Glutamatergic neuron (in vitro differentiated cells): ENCODE data around the gene UNC50. TPM values are rescaled to one million over a fixed set of nuclear protein-coding genes. Genes with fewer than 3 reads are reported as not detected.
A peak's percentile ranks its signal among the peaks of the same experiment; 100 is the strongest.

Source experiments
- DNase-seq: peaks from one replicate; pipeline ENCODE4 v3.0.0; 2022
- H3K27ac Mint-ChIP-seq: one replicate; pipeline ENCODE4 v1.8.0; 2020; ENCODE audit warnings: mild to moderate bottlenecking, mixed read lengths, inconsistent platforms; ENCODE audit not compliant: unreplicated experiment
- H3K27me3 Mint-ChIP-seq: one replicate; pipeline ENCODE4 v1.8.0; 2020; ENCODE audit warnings: mild to moderate bottlenecking, moderate library complexity, mixed read lengths, inconsistent platforms; ENCODE audit not compliant: unreplicated experiment
- H3K36me3 Mint-ChIP-seq: one replicate; pipeline ENCODE4 v1.8.0; 2020; ENCODE audit warnings: mild to moderate bottlenecking, mixed read lengths, inconsistent platforms; ENCODE audit not compliant: unreplicated experiment
- H3K4me1 Mint-ChIP-seq: one replicate; pipeline ENCODE4 v1.8.0; 2020; ENCODE audit warnings: mild to moderate bottlenecking, low read depth, mixed read lengths, inconsistent platforms; ENCODE audit not compliant: unreplicated experiment
- H3K4me3 Mint-ChIP-seq: one replicate; pipeline ENCODE4 v1.8.0; 2020; ENCODE audit warnings: mild to moderate bottlenecking, mixed read lengths, inconsistent platforms; ENCODE audit not compliant: unreplicated experiment
- H3K9me3 Mint-ChIP-seq: one replicate; pipeline ENCODE4 v1.8.0; 2020; ENCODE audit warnings: mild to moderate bottlenecking, moderate library complexity, mixed read lengths, inconsistent platforms; ENCODE audit not compliant: unreplicated experiment
- CTCF ChIP-seq: fragments of 200-600 bp; sonication (generic); IDR thresholded peaks from one replicate; pipeline ENCODE4 v1.5.0; 2021; ENCODE audit not compliant: partially characterized antibody, unreplicated experiment
- total RNA-seq: library from RNA; stranded (reverse); fragmentation: NEBNext Ultra II Directional; extraction: Animal tissue kit (Norgen Biotek cat#: 25700); gene quantifications from one replicate; pipeline ENCODE4 v1.2.1, GENCODE V29; 2021; ENCODE audit not compliant: unreplicated experiment

Gene UNC50
- total RNA-seq, 1 donor from 2014 or later = 43.0 TPM

GRCh38 chr2:98643496-98644100 lies 35.2 kb downstream of the UNC50 start:
- peaks cover 3% of the 10 kb centered on the region for H3K9me3 Mint-ChIP-seq
- H3K4me1 Mint-ChIP-seq = peaks cover 7% of the 10 kb centered on the region
- H3K27me3 Mint-ChIP-seq = no peaks in the 10 kb centered on the region
- DNase-seq = no peak
- H3K4me3 Mint-ChIP-seq = no peak overlapping the region
- H3K36me3 Mint-ChIP-seq = no peaks in the 10 kb centered on the region
- H3K27ac Mint-ChIP-seq = no peak overlapping the region
- no peak for TF ChIP-seq CTCF

- no peak for TF ChIP-seq CTCF
- Mint-ChIP-seq H3K27me3 (no peaks in the 10 kb centered on the region), H3K4me1 (peaks cover 13% of the 10 kb centered on the region), H3K36me3 (peaks cover 13% of the 10 kb centered on the region), H3K9me3 (peaks cover 5% of the 10 kb centered on the region), H3K4me3 (no peak overlapping the region), H3K27ac (peak overlapping the region; percentile 78)
- no peak for DNase-seq
Observed at GRCh38 chr2:98647636-98648035, 39.2 kb downstream of the UNC50 start.

GRCh38 chr2:98648451-98648850 lies 40.1 kb downstream of the UNC50 start:
- H3K4me3 Mint-ChIP-seq = no peak overlapping the region

GRCh38 chr2:98649135-98649991 lies 41.0 kb downstream of the UNC50 start:
- no peaks in the 10 kb centered on the region for H3K27me3 Mint-ChIP-seq
- H3K4me3 Mint-ChIP-seq = no peak overlapping the region
- H3K4me1 Mint-ChIP-seq = peaks cover 14% of the 10 kb centered on the region
- DNase-seq = peak; percentile 83
- peak overlapping the region; percentile 74 for H3K27ac Mint-ChIP-seq
- H3K9me3 Mint-ChIP-seq = peaks cover 5% of the 10 kb centered on the region
- peaks cover 13% of the 10 kb centered on the region for H3K36me3 Mint-ChIP-seq
- peak; percentile 92 for TF ChIP-seq CTCF

More at GRCh38 chr2:98648451-98648850, 40.1 kb downstream of the UNC50 start:
- peaks cover 5% of the 10 kb centered on the region for H3K9me3 Mint-ChIP-seq
- H3K27ac Mint-ChIP-seq = no peak overlapping the region
- H3K27me3 Mint-ChIP-seq = no peaks in the 10 kb centered on the region
- peaks cover 13% of the 10 kb centered on the region for H3K36me3 Mint-ChIP-seq
- DNase-seq = no peak
- peaks cover 13% of the 10 kb centered on the region for H3K4me1 Mint-ChIP-seq
- no peak for TF ChIP-seq CTCF

- peaks cover 5% of the 10 kb centered on the region for H3K9me3 Mint-ChIP-seq
Observed at GRCh38 chr2:98649992-98650375, 41.6 kb downstream of the UNC50 start.

More at GRCh38 chr2:98649992-98650375, 41.6 kb downstream of the UNC50 start:
- Mint-ChIP-seq H3K4me1 (peaks cover 16% of the 10 kb centered on the region), H3K27me3 (no peaks in the 10 kb centered on the region), H3K36me3 (peaks cover 13% of the 10 kb centered on the region), H3K27ac (peak overlapping the region; percentile 6), H3K4me3 (no peak overlapping the region)
- no peak for DNase-seq
- TF ChIP-seq CTCF = no peak
